NCI-H510A (cell line): ENCODE results near the gene TRPT1.

Experiments used
- DNase-seq: peaks from one replicate; lab custom pipeline; 2025; lab: John Stamatoyannopoulos, UW

Gene TRPT1

GRCh38 chr11:64244966-64245365 lies 19.0 kb upstream of the TRPT1 start:
- no peak for DNase-seq

- no peak for DNase-seq
These were observed 18.1 kb upstream of the TRPT1 start for GRCh38 chr11:64244107-64244506.

GRCh38 chr11:64243236-64243854 lies 17.4 kb upstream of the TRPT1 start:
- no peak for DNase-seq

GRCh38 chr11:64241491-64242374 lies 15.7 kb upstream of the TRPT1 start:
- no peak for DNase-seq

GRCh38 chr11:64241241-64241490 lies 15.2 kb upstream of the TRPT1 start:
- DNase-seq = peak; percentile 87

- DNase-seq = peak; percentile 95
These were observed 14.7 kb upstream of the TRPT1 start, which contains the start of gene FKBP2 for GRCh38 chr11:64240435-64241240. Gene FKBP2, plus strand, starts transcription at chr11:64241095. Its CDS starts 1,293 bp downstream, at chr11:64242388.

GRCh38 chr11:64239662-64240434 lies 13.9 kb upstream of the TRPT1 start:
- no peak for DNase-seq

GRCh38 chr11:64238999-64239398 lies 13.0 kb upstream of the TRPT1 start:
- DNase-seq = no peak

GRCh38 chr11:64238076-64238475 lies 12.1 kb upstream of the TRPT1 start:
- DNase-seq = no peak

GRCh38 chr11:64237484-64237951 lies 11.5 kb upstream of the TRPT1 start:
- DNase-seq = peak; percentile 90

GRCh38 chr11:64235437-64236161 lies 9.6 kb upstream of the TRPT1 start:
- no peak for DNase-seq

GRCh38 chr11:64234647-64235379 lies 8.8 kb upstream of the TRPT1 start:
- DNase-seq = no peak

GRCh38 chr11:64233913-64234586 lies 8.1 kb upstream of the TRPT1 start, which contains the start of gene VEGFB:
Gene VEGFB, plus strand, starts transcription at chr11:64234584. Its CDS starts 250 bp downstream, at chr11:64234834.
- DNase-seq = peak; percentile 66

GRCh38 chr11:64232967-64233315 lies 7.0 kb upstream of the TRPT1 start:
- no peak for DNase-seq

- DNase-seq = no peak
These were observed 6.4 kb upstream of the TRPT1 start for GRCh38 chr11:64232182-64232966.

GRCh38 chr11:64231546-64231945 lies 5.6 kb upstream of the TRPT1 start:
- DNase-seq = no peak

- DNase-seq = no peak
These were observed 5.0 kb upstream of the TRPT1 start for GRCh38 chr11:64230985-64231365.

- peak; percentile 95 for DNase-seq
These were observed 4.4 kb upstream of the TRPT1 start, which contains the start of gene DNAJC4 for GRCh38 chr11:64230171-64230984. Gene DNAJC4, plus strand, starts transcription at chr11:64230548. Its CDS starts 307 bp downstream, at chr11:64230855.
